ENCODE measurements around the gene MORN1.

- TF ChIP-seq CTCF (IDR thresholded peaks at IDR 0.05) (no peak), POLR2AphosphoS5 (IDR thresholded peaks at IDR 0.05; ENCODE audit: insufficient read depth in 1 of 2, low read depth in 1 of 2) (no peak)
Observed at GRCh38 chr1:2375246-2375922, 16.0 kb downstream of the MORN1 start.
